ENCODE data around the gene QRFP.

Gene QRFP

GRCh38 chr9:130933114-130934046 lies 36.8 kb upstream of the QRFP start:
- no peak for DNase-seq (ENCODE audit: low spot score)

GRCh38 chr9:130932255-130933079 lies 35.9 kb upstream of the QRFP start:
- DNase-seq (ENCODE audit: low spot score): no peak

- no peak for DNase-seq (ENCODE audit: low spot score)
These were observed 35.1 kb upstream of the QRFP start for GRCh38 chr9:130931508-130932254.

GRCh38 chr9:130930804-130931349 lies 34.3 kb upstream of the QRFP start:
- no peak for DNase-seq (ENCODE audit: low spot score)

- DNase-seq (ENCODE audit: low spot score): no peak
These were observed 33.7 kb upstream of the QRFP start for GRCh38 chr9:130930132-130930803.

- DNase-seq (ENCODE audit: low spot score): no peak
These were observed 33.0 kb upstream of the QRFP start for GRCh38 chr9:130929571-130930038.

GRCh38 chr9:130927995-130928900 lies 31.6 kb upstream of the QRFP start:
- DNase-seq (ENCODE audit: low spot score): no peak

- no peak for DNase-seq (ENCODE audit: low spot score)
These were observed 30.7 kb upstream of the QRFP start for GRCh38 chr9:130927338-130927737.

- no peak for DNase-seq (ENCODE audit: low spot score)
These were observed 28.6 kb upstream of the QRFP start for GRCh38 chr9:130925050-130925678.

- no peak for DNase-seq (ENCODE audit: low spot score)
These were observed 27.8 kb upstream of the QRFP start for GRCh38 chr9:130924448-130924788.

GRCh38 chr9:130923611-130924447 lies 27.2 kb upstream of the QRFP start:
- DNase-seq (ENCODE audit: low spot score): no peak

GRCh38 chr9:130922893-130923610 lies 26.4 kb upstream of the QRFP start:
- no peak for DNase-seq (ENCODE audit: low spot score)

- DNase-seq (ENCODE audit: low spot score): no peak
These were observed 25.6 kb upstream of the QRFP start for GRCh38 chr9:130921989-130922892.

GRCh38 chr9:130921300-130921988 lies 24.8 kb upstream of the QRFP start:
- no peak for DNase-seq (ENCODE audit: low spot score)

- DNase-seq (ENCODE audit: low spot score): no peak
These were observed 24.2 kb upstream of the QRFP start for GRCh38 chr9:130920762-130921299.

GRCh38 chr9:130920233-130920632 lies 23.6 kb upstream of the QRFP start:
- no peak for DNase-seq (ENCODE audit: low spot score)

Data from putamen (tissue), 1 donor.